Activated T-cell treated with anti-CD3 and anti-CD28 coated beads, Interleukin-2, amount 50 U/mL, for 1 hour (primary cell): ENCODE data around the gene RFTN1.
"Not testable (repeated sequence)": the region's sequence is repeated elsewhere in the genome, so short reads cannot be mapped to it uniquely, and the experiment has no call there.

Source experiments
- DNase-seq: peaks from one replicate; pipeline ENCODE4 v3.0.0-alpha.2; 2020

Gene RFTN1

DNA sequence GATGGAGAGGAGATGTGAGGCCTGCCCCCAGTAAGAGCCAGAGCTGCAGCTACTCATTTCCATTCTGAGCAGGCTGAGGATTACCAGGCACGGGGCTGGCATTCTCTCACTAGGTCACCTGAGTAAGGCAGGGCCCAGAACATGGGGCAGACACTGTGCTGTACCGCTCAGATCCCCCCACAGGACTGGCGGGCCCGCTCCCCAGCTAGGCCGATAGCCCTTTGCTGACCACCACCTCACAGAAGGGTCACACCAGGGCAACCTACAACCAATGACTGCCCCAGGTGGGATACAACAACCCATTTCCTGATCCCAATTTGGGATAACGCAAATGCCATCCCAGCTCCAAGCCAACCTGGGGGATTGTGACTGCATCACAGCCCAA lies 195.9 kb downstream of the RFTN1 start:
- DNase-seq: no peak

DNA sequence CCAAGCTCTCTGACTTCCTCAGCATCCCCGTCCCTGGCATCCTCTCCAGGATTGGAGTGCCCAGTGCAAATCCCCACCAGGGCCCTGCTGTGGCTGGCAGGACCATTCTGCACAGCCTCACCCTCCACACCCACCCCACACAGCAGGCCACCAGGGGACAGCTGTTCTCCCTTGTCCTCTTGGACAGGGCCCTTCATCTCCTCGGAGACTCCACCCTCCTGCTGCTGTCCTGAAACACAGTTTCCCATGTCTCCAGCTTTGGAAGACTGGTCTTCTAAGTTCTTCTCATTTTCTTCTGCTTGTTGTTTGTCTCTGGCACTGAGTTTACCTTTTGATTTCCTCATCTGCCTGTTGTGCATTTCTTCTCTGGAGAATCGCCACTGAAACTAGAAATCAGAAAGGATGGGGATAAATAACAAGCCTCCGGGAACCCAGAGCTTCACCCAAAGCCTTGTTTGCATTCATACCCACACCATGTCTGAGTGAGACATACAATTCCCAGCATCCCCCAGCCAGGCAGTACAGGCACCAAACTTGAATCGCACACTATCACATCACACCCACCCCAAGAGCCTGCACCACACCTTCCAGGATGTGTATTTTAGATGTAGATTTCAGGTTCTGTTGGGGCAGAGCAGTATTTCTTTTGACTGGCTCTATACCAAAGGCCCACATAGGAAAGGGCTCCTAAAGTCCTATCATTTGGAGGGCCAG lies 196.5 kb downstream of the RFTN1 start:
- no peak for DNase-seq

DNA sequence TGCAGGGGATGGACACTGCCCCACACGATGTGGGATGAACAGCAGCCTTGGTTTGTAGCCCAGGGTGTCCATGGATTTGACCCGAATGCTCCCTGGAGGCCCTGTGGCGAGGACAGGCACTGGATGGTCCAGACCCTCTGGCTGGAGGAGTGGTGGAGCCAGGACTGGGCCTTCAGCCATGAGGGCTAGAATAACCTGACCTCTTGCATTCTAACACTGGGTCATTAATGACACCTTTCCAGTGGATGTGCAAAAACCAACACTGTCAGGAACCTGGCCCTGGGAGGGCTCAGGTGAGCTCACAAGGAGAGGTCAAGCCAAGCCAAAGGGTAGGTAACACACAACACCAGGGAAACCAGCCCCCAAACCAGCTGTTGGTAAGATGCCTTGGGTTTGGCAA lies 197.1 kb downstream of the RFTN1 start:
- no peak for DNase-seq

DNA sequence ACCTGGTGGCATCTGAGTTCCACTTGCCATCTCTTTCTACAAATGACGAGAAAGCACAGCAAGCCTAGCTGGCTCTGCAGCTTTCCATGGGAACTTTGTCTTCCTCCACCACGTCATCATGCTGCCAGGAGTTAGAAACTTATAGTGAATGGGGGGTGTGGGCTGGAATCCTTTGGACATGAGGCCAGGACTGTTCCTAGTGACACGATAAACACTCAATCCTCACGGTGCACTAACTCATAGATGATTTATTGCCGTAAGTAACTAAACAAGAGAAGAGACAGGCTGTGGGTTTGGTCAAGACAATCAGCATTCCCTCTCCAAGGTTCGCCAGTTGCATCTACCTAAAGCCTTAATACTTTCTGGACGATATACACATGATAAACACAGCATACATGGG lies 197.9 kb downstream of the RFTN1 start:
- no peak for DNase-seq

DNA sequence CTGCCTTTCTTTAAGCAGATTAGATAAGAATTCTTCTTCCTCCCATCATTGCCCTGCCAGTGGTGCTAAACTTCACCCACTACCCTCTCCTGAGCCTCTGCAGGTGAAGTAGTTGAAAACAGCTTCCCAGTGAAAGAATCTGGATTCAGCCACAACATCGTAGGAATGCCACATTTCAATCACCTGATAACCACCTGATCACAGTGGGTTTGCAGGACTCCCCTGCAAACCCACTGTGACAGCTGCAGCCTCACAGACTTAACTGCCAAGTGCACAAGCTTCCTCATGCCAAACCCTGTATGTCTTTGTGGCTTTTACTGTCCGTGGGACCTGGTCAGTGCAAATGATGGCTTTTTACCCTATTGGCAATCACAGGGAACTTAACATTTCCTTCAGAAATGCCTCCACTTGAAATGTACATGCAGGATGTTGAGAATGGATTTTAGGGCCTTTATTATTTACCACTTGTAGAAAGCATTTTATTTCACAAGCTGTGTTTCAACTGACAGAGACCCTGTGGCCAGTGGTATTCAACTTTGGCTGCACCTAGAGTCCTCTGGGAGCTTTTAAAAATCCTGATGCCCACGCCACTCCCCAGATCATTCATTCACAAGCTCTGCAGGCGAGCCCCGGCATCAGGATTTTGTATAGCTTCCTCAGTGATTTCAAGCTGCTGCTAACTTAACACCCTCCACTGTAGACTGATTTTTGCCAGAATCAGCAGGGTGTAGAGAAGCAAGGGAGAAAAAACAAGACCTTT lies 199.4 kb downstream of the RFTN1 start:
- DNase-seq: no peak

DNA sequence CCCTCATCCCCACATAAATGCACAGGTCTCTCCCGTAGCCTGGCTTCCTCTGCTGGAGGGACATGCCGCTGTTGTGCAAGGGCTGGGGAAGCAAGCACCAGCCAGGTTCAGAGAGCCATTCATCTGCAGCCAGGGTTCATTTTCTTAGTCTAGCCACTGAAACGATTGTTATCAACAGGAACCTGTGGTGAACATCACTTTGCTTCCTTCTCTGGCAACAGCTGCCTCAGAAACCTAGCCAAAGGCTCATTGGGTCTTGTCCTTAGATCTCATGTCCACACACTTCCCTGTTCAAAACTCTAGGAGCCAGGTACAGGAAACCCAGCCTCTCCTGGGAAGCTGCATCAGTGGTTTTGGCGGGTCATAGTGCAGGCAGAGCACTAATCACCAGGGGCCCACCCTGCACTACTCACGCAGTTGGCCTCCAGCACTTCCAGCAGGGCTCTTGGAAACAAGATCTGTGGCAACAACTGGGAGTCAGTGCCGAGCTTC lies 201.5 kb downstream of the RFTN1 start:
- DNase-seq: peak; percentile 55

DNA sequence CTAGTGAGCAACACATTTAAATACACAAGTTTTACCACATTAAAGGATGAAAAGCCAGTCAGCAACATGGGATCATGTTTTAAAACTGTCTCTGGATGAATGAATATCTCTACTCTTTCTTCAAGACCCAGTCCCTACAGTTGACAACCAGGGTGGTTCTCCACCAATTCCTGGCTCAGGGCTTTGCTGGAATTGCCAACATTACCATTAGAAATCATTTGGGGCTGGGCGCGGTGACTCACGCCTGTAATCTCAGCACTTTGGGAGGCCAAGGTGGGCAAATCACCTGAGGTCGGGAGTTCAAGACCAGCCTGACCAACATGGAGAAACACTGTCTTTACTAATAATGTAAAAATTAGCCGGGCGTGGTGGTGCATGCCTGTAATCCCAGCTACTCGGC lies 203.0 kb downstream of the RFTN1 start:
- DNase-seq: not testable (repeated sequence)

DNA sequence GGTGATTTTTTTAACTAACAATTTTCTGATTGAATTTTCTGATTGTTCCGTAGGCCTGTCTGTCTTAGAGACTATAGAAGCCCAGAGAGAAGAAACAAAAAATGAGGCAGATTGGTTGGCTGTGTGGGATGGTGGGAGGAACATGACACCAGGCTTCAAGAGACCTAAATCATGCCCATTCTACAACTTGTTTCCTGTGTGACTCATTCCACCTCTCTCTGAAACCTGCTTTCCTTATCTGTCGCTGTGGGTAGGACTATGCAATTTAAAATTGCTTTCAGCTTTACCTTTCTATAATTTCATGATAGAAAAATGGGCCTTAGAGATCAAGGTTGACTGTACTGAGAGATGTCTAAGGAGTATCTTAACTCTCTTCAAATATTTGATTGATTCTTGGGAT lies 203.9 kb downstream of the RFTN1 start:
- DNase-seq: no peak

DNA sequence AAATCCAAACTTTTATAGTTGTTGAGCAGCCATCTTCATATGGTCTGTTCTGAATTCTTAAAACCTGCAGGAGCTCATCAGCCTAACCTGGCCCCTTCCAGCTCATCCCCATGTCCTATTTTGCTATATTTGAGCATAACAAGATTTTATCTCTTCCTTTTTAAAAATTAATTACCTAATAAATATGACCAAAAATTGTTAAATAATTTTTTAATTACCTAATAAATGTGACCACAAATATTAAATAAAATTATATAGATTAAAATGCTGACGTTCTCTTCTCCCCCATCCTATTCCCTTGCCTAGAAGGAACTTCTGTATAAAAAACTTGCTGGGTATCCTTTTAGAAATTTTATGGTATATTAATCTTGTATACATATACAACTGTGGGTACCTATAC lies 204.8 kb downstream of the RFTN1 start:
- no peak for DNase-seq

DNA sequence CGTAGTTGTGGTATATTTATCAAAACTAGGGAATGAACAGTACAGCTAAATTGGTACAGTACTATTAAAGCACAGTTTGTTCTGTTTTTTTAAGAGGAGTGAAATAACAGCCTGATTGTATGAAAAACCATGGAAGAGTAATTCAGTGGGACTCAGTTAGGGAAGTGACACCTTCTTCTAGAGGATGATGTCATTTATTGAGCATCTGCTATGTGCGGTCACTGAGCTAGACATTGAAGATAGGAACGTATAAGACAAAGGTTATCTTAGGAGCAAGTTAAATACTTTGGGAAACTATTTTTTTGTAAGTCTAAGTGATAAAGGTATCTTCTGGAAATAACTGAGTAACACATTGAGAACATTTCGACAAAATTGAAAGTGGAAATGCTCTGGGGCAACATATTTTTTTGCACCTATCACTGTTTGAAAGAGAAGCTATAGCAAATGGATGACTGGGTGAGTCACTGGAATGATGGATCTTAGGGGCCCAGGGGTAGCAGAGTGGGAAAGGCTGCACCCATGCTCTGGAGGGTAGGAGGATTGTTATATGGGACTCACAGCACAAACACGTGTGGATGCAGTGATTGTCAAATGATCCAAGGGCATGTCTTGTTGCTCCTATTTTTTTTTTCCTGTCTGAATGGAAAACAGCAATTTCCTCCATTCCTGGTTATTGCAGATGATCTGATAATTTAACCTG lies 205.5 kb downstream of the RFTN1 start:
- DNase-seq: no peak

DNA sequence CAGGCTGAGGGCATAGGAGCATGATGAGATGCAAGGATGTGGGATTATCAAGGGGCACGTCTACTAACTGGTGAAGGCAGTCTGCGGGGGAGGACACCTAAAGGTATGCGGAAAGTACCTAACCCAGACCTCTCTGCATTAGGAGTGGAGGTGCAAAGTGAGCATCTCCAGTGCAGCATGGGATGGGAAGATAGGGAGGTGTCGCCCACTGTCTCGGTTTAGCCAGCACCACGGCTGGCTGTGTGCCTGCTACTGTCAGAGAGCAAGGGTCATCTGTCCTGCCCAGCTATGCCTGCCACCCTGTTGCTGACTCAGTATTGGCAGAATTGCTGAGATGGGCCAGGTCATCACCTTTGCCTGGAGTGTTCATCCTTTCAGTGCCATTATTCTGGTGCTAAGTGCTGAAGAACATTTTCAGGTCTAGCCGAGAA lies 208.4 kb downstream of the RFTN1 start:
- no peak for DNase-seq

DNA sequence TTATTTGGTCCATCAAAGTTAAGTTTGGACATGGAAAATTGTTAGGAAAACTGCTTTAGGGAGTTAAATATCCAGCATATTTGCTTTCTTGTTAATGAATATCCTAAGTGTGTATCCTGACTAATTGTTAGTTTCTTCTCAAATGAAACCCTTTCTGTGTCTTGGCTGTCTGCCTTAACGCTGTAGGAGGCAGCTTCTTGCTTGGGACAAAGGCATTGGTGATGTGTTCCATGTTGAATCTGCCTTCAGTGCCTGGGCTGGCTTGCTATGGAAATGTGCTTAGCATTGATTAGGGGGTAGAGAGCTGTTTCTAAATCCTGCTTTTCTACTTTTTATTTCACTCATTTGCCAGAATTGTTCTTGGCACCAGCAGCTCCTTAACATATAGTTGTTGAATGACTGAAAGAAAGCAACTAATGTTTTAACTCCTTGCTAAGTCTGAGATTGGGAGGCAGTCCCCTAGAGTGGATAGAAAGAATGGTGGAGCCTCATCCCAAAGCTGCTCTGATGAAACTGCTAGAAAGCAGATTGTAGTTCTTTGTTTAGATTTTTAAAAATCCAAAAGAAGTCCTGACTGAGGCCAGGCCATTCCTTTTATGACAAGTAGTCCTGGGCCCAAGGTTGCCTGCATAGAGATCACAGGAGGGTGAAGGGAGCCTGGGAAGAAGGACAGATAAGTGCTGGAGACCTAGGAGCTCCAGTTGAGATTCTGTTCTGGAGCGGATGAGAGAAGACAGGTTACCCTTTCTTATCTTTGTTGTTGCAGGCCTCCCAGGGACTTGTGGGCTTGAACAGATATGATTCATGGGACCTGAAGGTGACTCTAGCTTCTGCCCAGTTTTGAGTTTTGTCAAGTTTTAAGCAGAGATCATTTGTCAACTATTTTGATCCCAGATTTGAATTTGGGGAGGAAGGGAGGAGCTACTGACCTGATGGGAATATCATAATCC lies 209.2 kb downstream of the RFTN1 start:
- DNase-seq: no peak

DNA sequence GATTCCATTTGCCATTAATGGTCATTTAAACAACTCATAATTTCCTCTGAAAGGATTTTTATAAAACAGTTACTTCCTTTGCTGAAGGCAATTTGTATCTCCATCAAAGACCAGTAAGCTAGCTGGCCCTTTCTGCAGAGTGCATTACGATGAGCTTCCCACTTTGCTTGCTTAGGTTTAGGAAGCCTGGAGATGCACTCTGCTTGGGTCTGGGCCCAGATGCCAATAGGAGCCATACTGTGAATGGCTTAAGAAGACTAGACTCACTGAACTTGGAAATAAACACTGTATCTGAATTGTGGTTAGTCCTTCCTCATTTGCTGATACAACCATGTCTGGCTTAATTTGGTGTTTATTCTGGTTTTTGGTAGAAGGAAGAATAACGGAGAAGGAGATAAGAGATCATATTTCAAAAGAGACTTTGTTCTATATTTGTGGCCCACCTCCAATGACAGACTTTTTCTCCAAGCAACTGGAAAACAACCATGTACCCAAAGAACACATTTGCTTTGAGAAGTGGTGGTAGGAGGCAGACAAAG lies 210.4 kb downstream of the RFTN1 start:
- no peak for DNase-seq

DNA sequence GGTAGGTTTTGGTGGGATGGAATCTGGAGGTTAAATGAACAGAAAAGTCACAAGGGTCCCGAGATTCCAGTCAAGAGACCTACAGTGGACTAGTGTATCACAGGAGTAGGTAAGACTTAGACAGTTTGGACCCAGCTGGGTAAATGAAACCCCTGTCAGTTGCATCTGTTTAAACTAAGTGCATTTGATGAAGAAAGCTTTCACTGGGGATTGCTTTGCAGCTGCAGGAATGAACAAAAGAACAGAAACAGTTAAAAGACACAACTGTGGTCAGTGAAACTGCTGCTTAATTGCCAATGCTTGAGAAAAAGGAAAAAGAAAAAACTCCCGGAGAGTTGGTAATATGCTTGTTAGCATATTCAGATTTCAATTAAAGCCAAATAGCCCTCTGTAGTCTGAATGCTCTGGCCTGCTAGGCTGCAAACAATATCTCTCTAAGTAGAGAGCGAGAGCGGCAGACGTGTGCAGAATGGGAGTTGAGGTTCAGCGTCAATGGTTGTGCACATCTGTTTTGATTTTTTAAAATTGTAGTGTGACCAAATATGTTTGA lies 211.3 kb downstream of the RFTN1 start:
- DNase-seq: no peak

DNA sequence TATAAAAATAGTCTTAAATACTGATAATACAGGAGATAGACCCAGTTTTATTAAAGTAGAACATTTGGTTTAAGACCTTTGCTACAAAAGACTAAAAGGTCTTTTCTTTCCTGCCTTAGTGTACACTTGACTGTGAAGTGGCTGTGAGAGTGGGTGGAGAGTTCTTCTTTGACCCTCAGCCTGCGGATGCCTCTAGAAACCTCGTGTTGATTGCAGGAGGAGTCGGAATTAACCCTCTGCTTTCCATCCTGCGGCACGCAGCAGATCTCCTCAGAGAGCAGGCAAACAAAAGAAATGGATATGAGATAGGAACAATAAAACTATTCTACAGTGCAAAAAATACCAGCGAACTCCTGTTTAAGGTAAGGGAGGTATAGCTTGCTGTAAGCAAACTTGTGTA lies 212.0 kb downstream of the RFTN1 start:
- no peak for DNase-seq

DNA sequence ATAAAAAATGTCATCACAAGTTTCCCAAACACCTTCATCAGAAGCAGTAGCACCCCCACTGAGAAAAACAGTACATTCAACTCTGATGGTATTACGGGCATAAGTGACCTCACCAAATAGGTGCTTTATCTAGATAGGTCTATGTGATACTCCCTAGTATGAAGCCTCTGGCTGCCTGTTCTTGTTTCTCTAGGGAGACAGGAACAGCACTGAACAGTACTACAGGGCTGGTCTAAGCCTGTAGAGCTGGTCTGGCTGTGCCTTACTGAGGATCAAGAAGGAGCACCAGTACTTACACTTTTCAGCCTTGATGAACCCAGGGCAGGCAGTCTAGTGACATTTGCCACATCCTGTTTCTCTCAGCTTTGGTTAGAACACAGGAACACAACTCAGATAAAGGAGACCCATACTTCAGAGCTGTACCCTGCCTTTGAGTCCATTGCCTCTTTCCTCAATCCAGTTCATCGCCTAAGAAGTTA lies 212.6 kb downstream of the RFTN1 start:
- peak; percentile 53 for DNase-seq

DNA sequence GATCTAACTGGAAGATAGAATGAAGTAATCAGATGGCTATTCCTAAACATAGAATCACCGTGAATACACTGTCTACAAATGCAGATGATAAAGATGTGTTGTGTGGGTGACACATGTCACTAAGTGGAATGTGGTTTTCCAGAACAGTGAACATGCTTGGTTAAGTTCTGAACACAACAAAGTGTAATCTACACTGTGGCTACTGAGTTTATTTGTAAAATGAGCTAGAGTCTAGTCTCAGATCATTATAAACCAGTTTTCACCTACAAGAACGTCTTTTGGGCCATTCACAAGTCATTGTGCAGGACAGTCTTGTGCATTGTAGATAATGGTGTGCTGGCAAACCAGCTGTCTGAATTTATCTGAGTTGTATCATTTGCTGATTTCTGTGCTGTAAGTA lies 213.2 kb downstream of the RFTN1 start:
- DNase-seq: no peak

DNA sequence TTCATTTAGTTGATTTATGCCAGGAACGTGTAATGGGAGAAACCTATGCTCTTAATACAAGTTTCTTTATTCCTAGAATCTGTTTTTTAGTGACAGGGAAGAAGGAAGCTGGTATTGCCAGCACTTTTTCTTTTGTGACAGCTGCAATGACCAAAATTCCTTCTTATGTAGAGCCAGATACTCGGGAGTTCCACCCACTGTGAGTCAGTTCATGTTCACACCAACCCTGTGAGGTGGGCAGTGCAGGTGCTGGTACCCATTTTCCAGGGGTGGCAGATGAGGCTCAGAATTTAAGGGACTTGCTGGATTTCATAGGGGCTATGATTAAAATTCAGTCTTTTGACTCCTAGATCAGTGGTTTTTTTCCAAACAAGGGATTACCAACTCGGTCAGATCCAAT lies 213.8 kb downstream of the RFTN1 start:
- DNase-seq: no peak

DNA sequence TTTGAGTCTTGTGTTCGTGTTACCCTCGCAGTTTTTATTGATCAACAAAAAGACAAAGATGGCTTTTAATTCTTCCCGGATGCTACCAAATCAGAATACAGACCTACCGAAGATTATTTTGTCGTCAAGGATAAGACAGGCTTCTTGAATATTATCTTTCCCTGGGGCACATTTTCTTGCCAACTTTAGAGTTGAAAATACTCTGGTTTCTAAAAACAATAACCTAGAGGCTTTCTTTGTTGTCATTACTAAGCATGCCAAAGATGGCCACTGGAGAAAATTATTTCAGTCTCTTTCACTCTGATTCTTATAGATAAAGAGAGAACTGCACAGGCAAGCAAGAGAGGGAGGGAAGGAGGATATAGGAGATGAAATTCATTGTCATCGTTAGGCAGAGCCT lies 214.6 kb downstream of the RFTN1 start:
- no peak for DNase-seq

DNA sequence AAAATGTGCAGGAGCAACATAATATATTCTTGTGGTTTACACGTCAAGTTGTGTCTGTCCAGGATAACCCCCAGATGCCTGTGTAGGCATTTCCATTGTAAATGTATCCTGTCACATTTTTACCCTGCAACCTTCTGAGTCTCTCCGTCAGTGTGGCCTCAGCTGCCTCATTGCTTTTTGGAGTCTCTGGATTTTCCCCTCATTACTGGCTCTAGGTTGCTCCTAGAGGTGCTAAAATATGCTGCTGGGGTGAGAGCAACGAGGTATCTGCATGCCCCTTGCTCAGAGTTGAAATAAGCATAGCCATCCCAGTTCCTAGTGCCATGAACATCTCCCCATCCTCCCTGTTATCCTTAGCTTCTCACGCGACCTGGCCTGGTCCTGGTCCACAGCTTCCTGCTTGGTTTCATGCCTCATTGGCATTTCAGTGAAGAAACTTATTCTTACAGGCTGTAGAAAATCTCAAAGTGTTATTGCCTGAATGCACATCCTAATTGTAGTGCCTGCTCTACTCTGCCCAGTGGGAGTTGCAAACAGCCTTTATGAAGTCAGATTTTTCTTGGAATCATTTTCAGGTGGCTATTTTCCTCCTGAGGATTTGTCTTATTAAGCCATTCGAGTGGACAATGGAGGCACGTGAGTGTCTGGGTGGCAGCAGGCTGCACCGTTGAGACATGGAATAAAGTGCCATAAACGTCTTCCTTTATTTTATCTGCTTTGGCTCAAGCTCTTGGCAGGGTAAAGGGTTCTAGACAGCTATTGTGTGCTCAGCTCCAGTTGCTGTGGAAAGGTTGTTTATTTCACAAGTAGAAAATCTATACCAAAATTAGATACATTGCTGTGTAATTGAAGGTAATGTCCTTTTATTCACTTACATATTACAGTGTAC lies 215.3 kb downstream of the RFTN1 start:
- DNase-seq: no peak
